Gastroesophageal sphincter (tissue), 3 donors: Measurements from ENCODE around the gene ZNF280B.

Experiments used
- CTCF ChIP-seq, 4 experiments: fragments of 200-600 bp in 2 of 4; fragments of 450-650 bp in 2 of 4; sonication (generic) in 1 of 4; IDR thresholded peaks; one replicate each; pipeline ENCODE4 v1.5.1; 2017 to 2019; ENCODE audit warnings: antibody characterized with exemption in 4 of 4, mild to moderate bottlenecking in 2 of 4, moderate library complexity in 2 of 4
- EP300 ChIP-seq: sonication (generic); formaldehyde crosslinking; IDR thresholded peaks from one replicate; pipeline ENCODE4 v1.6.1; 2017; ENCODE audit warnings: antibody characterized with exemption, mild to moderate bottlenecking
- POLR2A ChIP-seq, 2 donors: fragments of 450-650 bp; IDR thresholded peaks; one replicate each; pipeline ENCODE4 v1.6.1; 2017; ENCODE audit warnings: antibody characterized with exemption in 2 of 2, mild to moderate bottlenecking in 2 of 2, moderate library complexity in 1 of 2
- POLR2AphosphoS5 ChIP-seq: sonication (generic); formaldehyde crosslinking; IDR thresholded peaks from one replicate; pipeline ENCODE4 v1.6.1; 2017; ENCODE audit warnings: antibody characterized with exemption

DNA sequence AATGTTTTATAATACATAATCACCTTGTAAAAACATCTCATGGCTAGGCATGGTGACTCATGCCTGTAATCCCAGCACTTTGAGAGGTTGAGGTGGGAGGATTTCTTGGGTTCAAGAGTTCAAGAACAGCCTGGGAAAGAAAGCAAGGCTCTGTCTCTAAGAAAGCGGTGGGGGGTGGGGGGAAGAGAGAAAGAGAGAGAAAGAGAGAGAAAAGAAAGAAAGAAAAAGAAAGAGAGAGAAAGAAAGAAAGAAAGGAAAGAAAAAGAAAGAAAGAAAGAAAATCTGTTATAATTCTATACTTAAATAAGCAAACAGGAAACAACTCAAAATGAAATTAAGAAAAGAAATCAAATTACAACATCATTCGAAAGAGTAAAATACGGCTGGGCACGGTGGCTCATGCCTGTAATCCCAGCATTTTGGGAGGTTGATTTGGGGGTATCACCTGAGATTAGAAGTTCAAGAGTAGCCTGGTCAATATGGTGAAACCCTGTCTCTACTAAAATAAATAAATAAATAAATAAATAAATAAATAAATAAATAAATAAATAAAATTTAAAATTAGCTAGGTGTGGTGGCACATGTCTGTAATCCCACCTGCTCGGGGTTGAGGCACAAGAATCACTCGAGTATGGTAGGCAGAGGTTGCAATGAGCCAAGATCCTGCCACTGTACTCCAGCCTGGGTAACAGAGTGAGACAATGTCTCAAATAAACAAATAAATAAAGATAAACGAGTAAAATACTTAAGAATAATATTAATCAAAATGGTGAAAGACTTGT lies 65.4 kb downstream of the ZNF280B start:
- TF ChIP-seq POLR2A (IDR thresholded peaks at IDR 0.05) (no peak), CTCF (IDR thresholded peaks at IDR 0.05) (no peak), POLR2AphosphoS5 (no peak), EP300 (no peak)
